ENCODE results near the gene FOXO3.

DNA sequence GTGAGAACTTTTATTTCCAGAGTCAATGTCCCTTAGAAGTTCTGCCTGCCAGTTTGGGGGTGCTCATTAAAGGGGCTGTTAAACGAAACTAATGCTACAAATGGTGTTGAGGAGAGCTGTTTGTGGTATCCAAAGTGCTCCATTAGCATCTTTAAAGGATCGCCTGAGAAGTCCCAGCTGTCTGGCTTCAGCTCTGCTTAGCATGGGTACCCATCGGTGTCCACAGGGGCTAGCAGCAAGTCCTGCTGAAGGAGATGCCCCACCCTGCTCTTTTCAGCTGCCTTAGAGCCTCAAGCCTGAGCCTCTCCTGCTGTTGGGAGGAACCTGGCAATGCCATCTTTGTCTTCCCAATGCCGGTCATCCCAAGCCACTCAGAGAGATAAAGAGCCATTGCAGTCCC, 111.1 kb downstream of the FOXO3 start:
- TF ChIP-seq, protein P1, sequence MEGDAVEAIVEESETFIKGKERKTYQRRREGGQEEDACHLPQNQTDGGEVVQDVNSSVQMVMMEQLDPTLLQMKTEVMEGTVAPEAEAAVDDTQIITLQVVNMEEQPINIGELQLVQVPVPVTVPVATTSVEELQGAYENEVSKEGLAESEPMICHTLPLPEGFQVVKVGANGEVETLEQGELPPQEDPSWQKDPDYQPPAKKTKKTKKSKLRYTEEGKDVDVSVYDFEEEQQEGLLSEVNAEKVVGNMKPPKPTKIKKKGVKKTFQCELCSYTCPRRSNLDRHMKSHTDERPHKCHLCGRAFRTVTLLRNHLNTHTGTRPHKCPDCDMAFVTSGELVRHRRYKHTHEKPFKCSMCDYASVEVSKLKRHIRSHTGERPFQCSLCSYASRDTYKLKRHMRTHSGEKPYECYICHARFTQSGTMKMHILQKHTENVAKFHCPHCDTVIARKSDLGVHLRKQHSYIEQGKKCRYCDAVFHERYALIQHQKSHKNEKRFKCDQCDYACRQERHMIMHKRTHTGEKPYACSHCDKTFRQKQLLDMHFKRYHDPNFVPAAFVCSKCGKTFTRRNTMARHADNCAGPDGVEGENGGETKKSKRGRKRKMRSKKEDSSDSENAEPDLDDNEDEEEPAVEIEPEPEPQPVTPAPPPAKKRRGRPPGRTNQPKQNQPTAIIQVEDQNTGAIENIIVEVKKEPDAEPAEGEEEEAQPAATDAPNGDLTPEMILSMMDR (IDR thresholded peaks at IDR 0.05; ENCODE audit: low read depth, low read length), result no peak
- TF ChIP-seq EZH2phosphoT487 (IDR thresholded peaks at IDR 0.05; ENCODE audit: low read depth), result no peak

All from OCI-LY3 (cell line).